Tibial nerve (tissue), 4 donors: ENCODE data around the gene FGF14.
A peak's percentile ranks its signal among the peaks of the same experiment; 100 is the strongest.

Experiments
- EP300 ChIP-seq, 2 donors: sonication (generic); formaldehyde crosslinking; IDR thresholded peaks; one replicate each; pipeline ENCODE4 v1.6.1; 2017; ENCODE audit warnings: antibody characterized with exemption in 2 of 2, mild to moderate bottlenecking in 1 of 2
- POLR2A ChIP-seq, 2 donors: fragments of 450-650 bp; IDR thresholded peaks; one replicate each; pipeline ENCODE4 v1.6.1; 2017; ENCODE audit warnings: antibody characterized with exemption in 2 of 2, mild to moderate bottlenecking in 2 of 2, moderate library complexity in 2 of 2
- TF ChIP-seq, protein P1 (sequence below), 5 experiments: fragments of 200-600 bp in 3 of 5; fragments of 450-650 bp in 2 of 5; sonication (generic) in 3 of 5; IDR thresholded peaks; one replicate each; pipeline ENCODE4 v1.5.1; 2016 to 2019; ENCODE audit warnings: antibody characterized with exemption in 5 of 5, mild to moderate bottlenecking in 3 of 5, moderate library complexity in 2 of 5

DNA sequence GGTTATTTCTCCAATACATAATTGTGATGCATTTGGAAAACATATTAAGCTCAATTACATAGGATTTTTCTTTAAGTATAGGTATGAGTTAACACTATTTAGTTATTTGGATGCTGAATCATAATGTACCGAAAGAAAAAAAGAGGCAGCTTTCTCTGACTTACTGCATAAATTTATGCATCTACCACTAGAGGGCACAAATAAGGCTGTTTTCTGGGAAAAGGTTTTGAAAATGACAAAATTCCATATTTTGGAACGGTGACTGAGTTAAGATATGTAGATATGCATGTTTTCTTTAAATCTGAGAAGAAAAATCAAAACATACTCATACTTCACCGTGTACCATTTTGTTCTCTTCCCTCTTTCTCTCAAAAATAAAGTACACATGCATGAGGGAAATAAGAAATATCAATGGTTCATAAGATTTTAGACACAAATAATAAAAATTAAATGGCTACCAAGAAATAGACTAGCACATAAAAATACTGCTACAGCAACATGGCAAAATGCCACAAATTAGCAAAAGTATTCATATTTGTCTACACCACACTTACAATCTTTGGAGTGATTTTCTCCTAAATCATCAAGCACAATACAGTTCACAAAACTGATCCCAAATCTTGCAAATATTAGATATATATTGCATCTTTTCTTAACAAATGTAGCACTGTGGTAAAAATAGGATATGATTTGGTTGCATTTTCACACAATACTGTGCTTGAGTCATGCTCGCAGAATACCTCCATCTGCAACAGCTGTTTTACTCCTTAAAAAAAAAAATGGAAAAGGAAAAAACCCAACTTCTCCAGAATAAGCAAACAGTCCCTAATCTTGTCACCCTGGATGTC lies 260.0 kb downstream of the FGF14 start:
- TF ChIP-seq POLR2A (IDR thresholded peaks at IDR 0.05) (no peak), EP300 (IDR thresholded peaks at IDR 0.05) (no peak)
- TF ChIP-seq, protein P1, sequence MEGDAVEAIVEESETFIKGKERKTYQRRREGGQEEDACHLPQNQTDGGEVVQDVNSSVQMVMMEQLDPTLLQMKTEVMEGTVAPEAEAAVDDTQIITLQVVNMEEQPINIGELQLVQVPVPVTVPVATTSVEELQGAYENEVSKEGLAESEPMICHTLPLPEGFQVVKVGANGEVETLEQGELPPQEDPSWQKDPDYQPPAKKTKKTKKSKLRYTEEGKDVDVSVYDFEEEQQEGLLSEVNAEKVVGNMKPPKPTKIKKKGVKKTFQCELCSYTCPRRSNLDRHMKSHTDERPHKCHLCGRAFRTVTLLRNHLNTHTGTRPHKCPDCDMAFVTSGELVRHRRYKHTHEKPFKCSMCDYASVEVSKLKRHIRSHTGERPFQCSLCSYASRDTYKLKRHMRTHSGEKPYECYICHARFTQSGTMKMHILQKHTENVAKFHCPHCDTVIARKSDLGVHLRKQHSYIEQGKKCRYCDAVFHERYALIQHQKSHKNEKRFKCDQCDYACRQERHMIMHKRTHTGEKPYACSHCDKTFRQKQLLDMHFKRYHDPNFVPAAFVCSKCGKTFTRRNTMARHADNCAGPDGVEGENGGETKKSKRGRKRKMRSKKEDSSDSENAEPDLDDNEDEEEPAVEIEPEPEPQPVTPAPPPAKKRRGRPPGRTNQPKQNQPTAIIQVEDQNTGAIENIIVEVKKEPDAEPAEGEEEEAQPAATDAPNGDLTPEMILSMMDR (IDR thresholded peaks at IDR 0.05): peak; percentile 37 to 71 (median 56)
